HL-60/S4 (cell line): ENCODE data around the gene DACH1.

Experiments
- in situ Hi-C: fragments of 300-500 bp; cut with MboI; formaldehyde crosslinking; loops from 2 replicates; pipeline ENCODE4 v1.14.3; 2022; ENCODE audit warnings: low sequenced_read_pairs

The DACH1 gene

DNA sequence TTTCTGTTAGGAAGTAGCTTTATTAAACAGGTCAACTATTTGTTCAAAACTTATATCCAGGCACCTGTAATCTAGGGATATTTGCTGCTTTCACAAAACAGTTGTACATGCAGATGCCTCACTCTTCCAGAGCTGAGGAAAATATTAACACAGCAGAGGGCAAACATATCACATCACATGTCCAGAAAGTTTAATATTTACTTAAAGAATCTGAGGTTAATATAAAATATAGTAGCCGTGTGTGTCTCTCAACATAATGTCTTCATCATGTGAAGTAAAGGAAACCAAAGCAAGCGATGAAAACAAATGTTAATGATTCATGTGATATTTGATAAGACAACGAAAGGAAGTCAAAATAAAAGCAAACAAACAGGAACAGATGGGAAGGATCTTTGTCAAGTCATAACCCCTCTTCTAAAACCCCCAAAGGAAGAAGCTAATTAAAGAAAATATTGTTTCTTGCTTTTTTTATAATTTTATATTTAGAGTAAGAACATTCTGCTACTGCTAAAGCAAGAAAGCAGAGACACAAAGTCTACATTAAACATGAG is 418.8 kb downstream of the DACH1 start:
- in situ Hi-C loops, result no loop called here

DNA sequence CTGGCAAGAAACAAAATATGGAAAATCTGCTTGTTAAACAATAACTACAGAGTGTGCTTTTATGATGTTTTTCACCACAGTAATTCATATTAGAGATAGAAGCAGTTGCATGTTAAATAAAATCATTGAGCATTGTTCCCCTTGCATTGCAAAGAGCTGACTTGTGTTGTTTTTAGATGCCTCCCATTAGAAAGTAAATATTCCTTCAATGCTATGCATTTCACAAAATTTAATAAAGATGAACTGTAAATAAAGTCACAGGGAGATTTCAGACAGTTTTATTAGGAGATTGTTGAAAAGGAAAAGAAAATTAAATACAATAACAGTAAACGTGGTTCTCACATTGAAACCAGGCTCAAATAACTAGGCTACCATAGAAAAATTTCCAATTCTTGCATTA is 429.3 kb downstream of the DACH1 start:
- in situ Hi-C loops, result no loop called here

DNA sequence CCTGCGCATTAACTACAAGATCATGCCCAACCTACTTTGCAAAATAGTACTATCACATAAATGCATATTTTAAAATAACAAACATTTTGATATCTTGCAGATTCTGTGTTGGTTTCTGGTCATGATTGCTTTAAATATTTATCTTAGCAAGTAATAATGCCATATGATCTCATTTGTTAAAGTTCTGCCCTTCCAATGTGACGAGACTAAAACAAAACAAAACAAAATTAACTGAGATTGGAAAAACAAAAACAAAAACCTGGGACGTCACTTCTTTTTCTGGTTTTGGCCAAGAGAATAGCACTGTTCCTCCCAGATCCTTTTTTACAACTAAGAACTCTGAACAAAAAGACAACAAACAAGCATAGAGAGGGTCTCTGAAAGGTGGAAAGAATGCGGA is 436.3 kb downstream of the DACH1 start:
- in situ Hi-C loops, result no loop called here

DNA sequence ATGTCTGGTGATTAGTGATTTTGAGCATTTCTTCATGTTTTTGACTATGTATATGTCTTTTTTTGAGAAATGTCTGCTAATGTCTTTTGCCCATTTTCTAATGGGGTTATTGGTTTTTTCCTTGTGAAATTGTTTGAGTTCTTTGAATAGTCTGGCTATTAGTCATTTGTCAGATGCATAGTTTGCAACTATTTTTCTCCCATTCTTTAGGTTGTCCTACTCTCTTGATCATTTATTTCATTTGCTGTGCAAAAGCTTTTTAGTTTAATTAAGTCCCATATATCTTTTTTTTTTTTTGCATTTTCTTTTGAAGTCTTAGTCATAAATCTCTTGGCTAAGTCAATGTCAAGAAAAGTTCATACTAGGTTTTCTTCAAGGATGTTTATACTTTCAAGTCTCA is 449.8 kb downstream of the DACH1 start:
- in situ Hi-C loops, result no loop called here

DNA sequence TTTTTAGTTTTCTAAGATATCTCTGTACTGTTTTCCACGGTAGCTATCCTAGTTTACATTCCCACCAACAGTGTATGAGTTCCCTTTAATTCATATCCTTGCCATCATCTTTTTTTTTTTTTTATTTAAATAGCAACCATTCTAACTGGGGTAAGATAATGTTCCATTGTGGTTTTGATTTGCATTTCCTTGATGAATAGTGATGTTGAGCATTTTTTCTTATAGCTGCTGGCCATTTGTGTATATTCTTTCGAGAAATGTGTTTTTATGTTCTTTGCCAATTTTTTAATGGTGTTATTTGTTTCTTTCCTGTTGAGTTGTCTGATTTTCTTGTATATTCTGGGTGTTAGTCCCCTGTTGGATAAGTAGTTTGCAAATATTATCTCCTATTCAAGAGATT is 454.8 kb downstream of the DACH1 start:
- in situ Hi-C loops, result no loop called here

DNA sequence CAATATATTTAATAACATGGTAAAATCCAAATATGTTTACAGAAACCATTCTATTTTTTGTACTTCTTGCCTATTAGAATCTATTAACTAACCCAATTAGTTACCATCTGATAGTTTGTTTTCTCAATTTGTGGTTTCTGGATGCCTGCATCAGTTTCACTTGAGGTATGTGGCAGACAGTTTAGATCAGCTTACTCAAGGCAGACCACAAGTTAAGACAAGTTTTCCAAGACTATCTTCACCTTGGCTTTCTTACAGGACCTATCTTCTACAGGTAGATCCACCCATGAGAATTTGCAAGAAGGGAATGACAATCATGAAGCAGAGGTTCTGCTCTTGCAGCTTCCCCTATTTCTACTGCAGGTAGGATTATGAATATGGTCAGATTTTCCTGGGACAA is 458.6 kb downstream of the DACH1 start:
- in situ Hi-C loops, result no loop called here

DNA sequence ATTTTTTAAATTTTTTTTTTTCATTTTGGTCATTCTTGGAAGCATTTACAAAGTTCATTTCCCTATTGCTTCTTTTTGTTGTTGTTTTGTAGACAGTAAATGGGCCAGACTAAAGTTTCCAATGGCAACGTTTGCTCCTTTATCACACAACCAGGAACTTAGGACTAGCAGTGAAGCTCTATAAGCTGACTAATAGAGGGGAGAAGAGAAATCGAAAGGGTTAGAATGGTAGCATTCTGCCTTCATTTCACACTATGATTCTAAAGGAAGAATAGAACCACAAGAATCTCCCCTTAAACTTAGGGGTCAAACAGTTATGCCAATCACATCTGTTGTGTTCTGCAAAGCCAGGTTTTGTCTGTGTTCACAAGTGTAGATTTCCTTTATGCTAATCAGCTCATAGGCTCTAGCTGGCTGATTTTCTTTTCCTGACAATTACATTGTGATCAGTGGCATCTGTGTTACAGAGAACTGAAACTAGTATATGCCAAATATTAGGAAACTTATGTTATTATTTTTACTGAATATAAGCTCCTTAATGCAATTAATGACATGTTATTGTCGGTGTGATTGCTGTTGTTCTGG is 467.3 kb downstream of the DACH1 start:
- in situ Hi-C loops, result no loop called here

DNA sequence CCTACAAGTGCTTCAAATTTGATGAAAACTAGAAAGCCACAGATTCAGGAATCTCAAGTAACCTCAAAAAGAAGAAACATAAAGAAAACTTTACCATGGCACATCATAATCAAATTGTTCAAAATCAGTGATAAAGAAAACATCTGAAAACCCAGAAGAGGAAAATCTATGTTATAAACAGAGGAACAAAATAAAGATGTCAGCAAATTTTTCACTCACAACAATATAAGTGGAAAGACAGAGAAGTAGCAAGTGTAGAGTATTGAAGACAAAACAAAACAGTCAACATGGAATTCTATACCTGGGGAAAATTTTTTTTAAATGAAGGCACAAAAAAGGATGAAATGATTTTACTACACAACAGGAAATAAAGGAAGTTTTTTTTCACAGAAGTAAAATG is 470.9 kb downstream of the DACH1 start:
- in situ Hi-C loops, result no loop called here

DNA sequence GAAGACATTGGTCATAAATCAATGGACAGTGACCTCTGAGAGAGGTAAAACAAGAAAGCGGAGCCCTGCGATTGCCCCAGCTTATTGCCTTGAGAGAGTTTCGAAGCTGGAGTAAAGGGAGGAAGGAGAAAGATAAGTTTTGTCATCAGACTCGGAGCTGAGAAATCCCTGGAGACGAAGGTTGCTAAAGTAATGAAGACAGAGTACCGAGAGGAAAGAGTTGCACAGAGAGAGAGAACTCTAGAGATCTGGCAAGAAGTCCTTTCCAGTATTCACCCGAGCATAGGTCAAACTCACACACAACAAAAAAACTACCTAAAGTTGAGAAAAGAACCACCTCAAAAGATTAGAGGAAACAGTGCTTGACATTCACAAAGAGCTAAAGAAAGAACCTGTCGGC is 472.0 kb downstream of the DACH1 start:
- in situ Hi-C loops, result no loop called here

DNA sequence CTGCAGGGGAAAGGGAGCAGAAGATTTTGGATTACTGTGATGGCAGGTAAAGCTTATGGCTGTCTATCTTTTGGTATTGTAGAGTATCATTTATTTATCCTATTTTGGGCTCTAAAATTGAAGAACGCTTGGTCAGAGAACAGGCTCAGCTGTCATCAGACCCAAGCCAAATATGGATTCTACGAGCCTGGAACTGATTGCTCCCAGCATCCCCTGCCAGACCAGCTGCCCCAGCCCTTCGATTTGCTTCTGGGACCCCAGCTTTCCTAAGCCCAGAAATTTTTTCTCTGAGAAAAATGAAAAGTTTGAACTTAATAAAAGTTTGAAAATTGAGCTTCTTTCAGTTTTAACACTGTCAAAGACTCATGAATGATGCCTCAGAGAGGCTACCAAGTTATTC is 472.8 kb downstream of the DACH1 start:
- in situ Hi-C loops, result no loop called here
